GM21381 (cell line): ENCODE results near the gene CCDC142.

Experiments
- ATAC-seq: cut with Tn5 transposase; IDR thresholded peaks from one replicate; pipeline ENCODE4 v1.9.1; 2021; ENCODE audit warnings: mild to moderate bottlenecking, moderate library complexity; ENCODE audit not compliant: unreplicated experiment

CCDC142 gene

DNA sequence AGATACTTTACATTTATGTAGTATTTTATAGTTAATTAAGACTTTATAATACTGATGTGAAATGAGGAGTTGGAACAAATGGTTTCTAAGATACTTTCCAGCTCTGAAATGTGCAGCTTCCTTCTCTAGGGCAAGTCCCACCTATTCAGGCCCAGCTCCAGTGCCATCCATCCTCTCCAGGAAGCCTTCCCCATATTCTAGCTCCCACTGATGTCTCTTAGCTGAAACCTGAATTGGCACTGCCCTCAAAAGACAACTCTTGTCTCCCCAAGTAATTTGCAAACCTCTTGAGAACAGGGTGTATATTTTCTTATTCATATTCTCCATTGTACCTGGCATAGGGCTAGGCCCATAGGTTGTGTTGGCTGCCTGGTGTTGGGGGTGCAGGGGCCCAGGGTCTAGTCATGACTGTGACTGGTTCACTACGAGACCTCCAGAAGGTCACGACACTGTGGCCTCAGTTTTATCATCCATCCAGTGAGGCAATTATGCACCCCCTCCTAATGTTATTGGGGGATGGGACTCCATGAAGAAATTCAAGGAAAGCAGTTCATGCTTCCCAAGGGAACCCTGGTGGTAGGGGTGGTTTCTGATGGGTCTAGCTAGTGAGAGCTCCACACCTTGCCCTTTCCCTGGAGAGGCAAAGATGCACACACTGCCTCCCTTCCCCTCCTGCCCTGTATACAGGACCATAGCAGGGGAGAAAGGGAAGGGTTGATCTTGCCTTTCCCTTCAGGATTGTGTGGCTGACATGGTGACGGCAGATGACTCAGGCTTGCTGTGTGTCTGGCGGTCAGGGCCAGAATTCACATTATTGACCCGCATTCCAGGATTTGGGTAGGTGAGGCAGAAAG lies 58.4 kb downstream of the CCDC142 start:
- ATAC-seq: no peak
